T-cell (primary cell): Measurements from ENCODE around the gene ADAM11. TPM values are rescaled to one million over a fixed set of nuclear protein-coding genes. Genes with fewer than 3 reads are reported as not detected.
"Not testable (repeated sequence)": the region's sequence is repeated elsewhere in the genome, so short reads cannot be mapped to it uniquely, and the experiment has no call there.

Source experiments
- ATAC-seq, 4 experiments: fragments of 200-7000 bp in 3 of 4; fragments of 150-1000 bp in 1 of 4; cut with Tn5 transposase; replicated peaks in 1 of 4; 1 replicate in 3 of 4; 2 replicates in 1 of 4; pipeline ENCODE4 v1.10.0; 2021; ENCODE audit warnings: moderate library complexity in 3 of 4, mild to moderate bottlenecking in 2 of 4, moderate number of reproducible peaks in 1 of 4
- CTCF ChIA-PET, 2 donors: fragments of 300-600 bp; sonication (Branson Sonifier 250); formaldehyde crosslinking; loops; one replicate each; lab custom pipeline; 2022; ENCODE audit warnings: antibody characterized with exemption in 2 of 2; lab: Charles Lee
- POLR2A ChIA-PET, 2 donors: fragments of 300-600 bp; sonication (Branson Sonifier 250); formaldehyde crosslinking; loops; one replicate each; lab custom pipeline; 2022; ENCODE audit warnings: antibody characterized with exemption in 2 of 2; lab: Charles Lee
- DNase-seq, 35 experiments: peaks; one replicate each; pipeline versions ENCODE4 v3.0.0 to v3.0.0-alpha.2; 2013 to 2023
- H3K27ac ChIP-seq: one replicate; pipeline ENCODE4 v1.5.1; 2013; ENCODE audit warnings: low read length
- H3K27me3 ChIP-seq, 2 experiments: replicated peaks in 1 of 2; 1 replicate in 1 of 2; 2 replicates in 1 of 2; pipeline versions ENCODE4 v1.6.1 to v1.7.0; 2013; ENCODE audit warnings: low read length in 1 of 2, mixed read lengths in 1 of 2; ENCODE audit not compliant: control insufficient read depth in 2 of 2, insufficient read depth in 2 of 2; ENCODE audit errors: extremely low read depth in 1 of 2
- H3K36me3 ChIP-seq, 2 donors: 1 replicate in 1 of 2; 2 replicates in 1 of 2; pipeline versions ENCODE4 v1.6.1 to v1.7.0; 2013; ENCODE audit warnings: low read length in 1 of 2; ENCODE audit not compliant: control insufficient read depth in 2 of 2, insufficient read depth in 1 of 2; ENCODE audit errors: extremely low read depth in 1 of 2
- H3K4me1 ChIP-seq, 2 experiments: 1 replicate in 1 of 2; 2 replicates in 1 of 2; pipeline versions ENCODE4 v1.6.1 to v1.7.0; 2013; ENCODE audit warnings: low read length in 2 of 2, mixed read lengths in 1 of 2; ENCODE audit not compliant: insufficient read depth in 2 of 2, control insufficient read depth in 1 of 2; ENCODE audit errors: extremely low read depth in 1 of 2
- H3K4me3 ChIP-seq, 2 donors: 1 replicate in 1 of 2; 2 replicates in 1 of 2; pipeline versions ENCODE4 v1.5.1 to v1.7.0; 2013; ENCODE audit warnings: mild to moderate bottlenecking in 2 of 2, low read length in 1 of 2, moderate library complexity in 1 of 2; ENCODE audit not compliant: control insufficient read depth in 1 of 2; ENCODE audit errors: extremely low read depth in 1 of 2
- H3K9me3 ChIP-seq: 2 replicates; pipeline ENCODE4 v1.7.0; 2013
- H3K27ac Mint-ChIP-seq, 2 donors: one replicate each; pipeline ENCODE4 v1.8.0; 2020 to 2021; ENCODE audit warnings: mild to moderate bottlenecking in 2 of 2, mixed read lengths in 2 of 2
- H3K27me3 Mint-ChIP-seq, 2 donors: one replicate each; pipeline ENCODE4 v1.8.0; 2021 to 2022; ENCODE audit warnings: mixed read lengths in 2 of 2
- H3K36me3 Mint-ChIP-seq: one replicate; pipeline ENCODE4 v1.8.0; 2021; ENCODE audit warnings: mixed read lengths
- H3K4me1 Mint-ChIP-seq, 3 donors: one replicate each; pipeline ENCODE4 v1.8.0; 2020 to 2022; ENCODE audit warnings: mixed read lengths in 3 of 3, mild to moderate bottlenecking in 1 of 3
- H3K4me3 Mint-ChIP-seq, 3 donors: one replicate each; pipeline ENCODE4 v1.8.0; 2020 to 2022; ENCODE audit warnings: mild to moderate bottlenecking in 3 of 3, mixed read lengths in 3 of 3, moderate library complexity in 3 of 3
- H3K9me3 Mint-ChIP-seq, 3 donors: one replicate each; pipeline ENCODE4 v1.8.0; 2020 to 2022; ENCODE audit warnings: mixed read lengths in 3 of 3
- WGBS: methylation state at CpG from one replicate; pipeline ENCODE4 v1.1.5; 2013; ENCODE audit warnings: missing lambda C conversion rate; ENCODE audit not compliant: insufficient coverage; 5-methylcytosine and 5-hydroxymethylcytosine counted together
- total RNA-seq, 35 experiments: library from RNA in 6 of 35; stranded (reverse) in 6 of 35; fragments of 120-200 nt in 1 of 35; gene quantifications; one replicate each; pipeline versions ENCODE4 v1.2.1 to v1.2.4 and lab custom pipeline; 2013 to 2026

The ADAM11 gene
- total RNA-seq, 5 donors from 2014 or later (not counting 1 experiment from before 2014, with no cell fraction given): 0.43 to 1.0 (median 0.68) TPM

DNA sequence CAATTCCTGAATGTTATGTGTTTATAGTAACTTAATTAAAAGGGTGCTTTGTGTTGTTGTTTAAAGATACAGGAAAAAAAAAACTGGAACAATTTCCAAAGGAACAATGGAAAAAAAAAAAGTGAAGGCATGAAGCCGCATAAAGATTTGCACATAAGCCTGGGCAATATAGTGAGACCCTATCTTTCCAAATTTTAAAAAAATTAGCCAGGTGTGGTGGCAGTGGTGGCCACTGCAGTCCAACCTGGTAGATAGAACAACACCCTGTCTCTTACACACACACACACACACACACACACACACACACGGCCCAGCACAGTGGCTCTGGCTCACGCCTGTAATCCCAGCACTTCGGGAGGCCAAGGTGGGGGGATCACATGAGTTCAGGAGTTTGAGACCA is 49.4 kb downstream of the ADAM11 start:
- no peak overlapping the region for H3K4me3 ChIP-seq
- H3K4me1 ChIP-seq: no peaks in the 10 kb centered on the region
- Mint-ChIP-seq H3K36me3 (no peaks in the 10 kb centered on the region), H3K9me3 (no peaks in the 10 kb centered on the region), H3K27me3 (peaks cover 4 to 10% of the 10 kb centered on the region in 2 donors), H3K27ac (no peak overlapping the region), H3K4me3 (no peak overlapping the region), H3K4me1 (no peaks in the 10 kb centered on the region)
- peaks cover 0 to 28% of the 10 kb centered on the region in 2 experiments for H3K27me3 ChIP-seq
- H3K27ac ChIP-seq: no peak overlapping the region
- DNase-seq: no peak
- WGBS: no CpG with 5 or more reads among the region's 4 CpGs
- H3K36me3 ChIP-seq: no peaks in the 10 kb centered on the region
- ATAC-seq: no peak
- POLR2A ChIA-PET: no interaction called here
- CTCF ChIA-PET: no interaction called here
- H3K9me3 ChIP-seq: no peaks in the 10 kb centered on the region

DNA sequence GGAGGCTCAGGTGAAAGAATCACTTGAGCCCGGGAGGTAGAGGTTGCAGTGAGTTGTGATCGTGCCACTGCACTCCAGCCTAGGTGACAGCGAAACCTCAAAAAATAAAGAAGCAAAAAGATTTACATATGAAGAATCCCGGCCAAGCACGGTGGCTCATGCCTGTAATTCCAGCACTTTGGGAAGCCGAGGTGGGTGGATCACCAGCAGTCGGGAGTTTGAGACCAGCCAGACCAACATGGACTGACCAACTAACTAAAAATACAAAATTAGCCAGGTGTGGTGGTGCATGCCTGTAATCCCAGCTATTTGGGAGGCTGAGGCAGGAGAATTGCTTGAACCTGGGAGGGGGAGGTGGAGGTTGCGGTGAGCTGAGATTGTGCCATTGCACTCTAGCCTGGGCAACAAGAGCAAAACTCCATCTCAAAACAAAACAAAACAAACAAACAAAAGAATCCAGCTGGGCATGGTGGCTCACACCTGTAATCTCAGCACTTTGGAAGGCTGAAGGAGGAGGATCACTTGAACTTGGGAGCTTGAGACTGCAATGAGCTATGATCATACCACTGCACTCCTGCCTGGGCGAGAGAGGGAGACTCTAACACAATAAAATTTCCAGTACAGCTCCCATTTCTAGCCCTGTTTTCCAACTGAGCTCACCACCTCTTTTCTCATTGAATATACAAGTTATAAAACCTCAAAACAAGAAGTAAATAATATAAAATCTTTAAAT is 50.0 kb downstream of the ADAM11 start:
- H3K36me3 ChIP-seq, H3K4me3 ChIP-seq, H3K36me3 Mint-ChIP-seq, ATAC-seq, POLR2A ChIA-PET, H3K4me1 Mint-ChIP-seq, H3K27ac ChIP-seq, H3K27ac Mint-ChIP-seq, H3K4me1 ChIP-seq, H3K9me3 ChIP-seq, H3K9me3 Mint-ChIP-seq, H3K4me3 Mint-ChIP-seq, DNase-seq: not testable (repeated sequence)
- peaks cover 4 to 11% of the 10 kb centered on the region in 2 donors for H3K27me3 Mint-ChIP-seq
- CTCF ChIA-PET: interaction anchor here in 1 of 2 donors (0.6 kb wide), 1 partner anchor 132 kb away, joined by 3 read pairs; no protein-coding TSS in a partner anchor
- H3K27me3 ChIP-seq: peaks cover 0 to 28% of the 10 kb centered on the region in 2 experiments
- 100% methylated on average over 2 of the region's 9 CpGs for WGBS

DNA sequence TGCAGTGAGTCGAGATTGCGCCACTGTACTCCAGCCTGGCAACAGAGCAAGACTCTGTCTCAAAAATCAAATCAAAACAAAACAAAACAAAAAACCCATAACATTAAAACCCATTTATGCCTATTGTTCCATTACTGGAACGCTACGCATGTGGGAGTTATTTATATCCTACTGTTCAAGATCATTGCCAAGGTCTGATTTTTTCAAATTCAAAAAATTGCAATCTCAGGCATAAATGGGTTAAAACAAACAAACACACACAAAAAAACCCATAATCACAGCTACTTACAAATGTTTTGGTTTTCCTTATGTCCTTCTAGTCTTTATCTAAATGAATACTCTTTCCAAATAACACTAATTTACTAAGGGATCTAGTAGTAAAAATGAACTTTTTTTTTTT is 53.5 kb downstream of the ADAM11 start:
- Histone ChIP-seq H3K27ac (no peak overlapping the region), H3K9me3 (no peaks in the 10 kb centered on the region), H3K36me3 (no peaks in the 10 kb centered on the region), H3K4me3 (no peak overlapping the region), H3K4me1 (no peaks in the 10 kb centered on the region), H3K27me3 (peaks cover 0 to 15% of the 10 kb centered on the region in 2 experiments)
- WGBS: no CpG with 5 or more reads among the region's 4 CpGs
- H3K27ac Mint-ChIP-seq: no peak overlapping the region
- H3K36me3 Mint-ChIP-seq: no peaks in the 10 kb centered on the region
- no peak for DNase-seq
- peaks cover 0 to 9% of the 10 kb centered on the region in 2 donors for H3K27me3 Mint-ChIP-seq
- no peaks in the 10 kb centered on the region for H3K9me3 Mint-ChIP-seq
- H3K4me3 Mint-ChIP-seq: no peak overlapping the region
- CTCF ChIA-PET: no interaction called here
- H3K4me1 Mint-ChIP-seq: no peaks in the 10 kb centered on the region
- no peak for ATAC-seq
- POLR2A ChIA-PET: no interaction called here

DNA sequence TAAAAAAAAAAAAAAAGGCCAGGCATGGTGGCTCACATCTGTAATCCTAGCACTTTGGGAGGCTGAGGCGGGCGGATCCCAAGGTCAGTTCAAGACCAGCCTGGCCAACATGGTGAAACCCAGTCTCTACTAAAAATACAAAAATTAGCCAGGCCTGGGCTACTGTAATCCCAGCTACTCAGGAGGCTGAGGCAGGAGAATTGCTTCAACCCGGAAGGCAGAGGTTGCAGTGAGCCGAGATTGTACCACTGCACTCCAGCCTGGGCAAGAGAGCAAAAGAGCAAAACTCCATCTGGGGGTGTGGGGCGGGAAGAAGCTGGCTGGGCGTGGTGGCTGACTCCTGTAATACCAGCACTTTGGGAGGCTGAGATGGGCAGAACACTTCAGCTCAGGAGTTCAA is 59.7 kb downstream of the ADAM11 start:
- peaks cover 1 to 17% of the 10 kb centered on the region in 2 donors for H3K27me3 Mint-ChIP-seq
- H3K27ac ChIP-seq, H3K4me3 Mint-ChIP-seq, ATAC-seq, H3K9me3 ChIP-seq, POLR2A ChIA-PET, H3K36me3 ChIP-seq, H3K4me3 ChIP-seq, H3K4me1 ChIP-seq, CTCF ChIA-PET, H3K27ac Mint-ChIP-seq, DNase-seq, H3K4me1 Mint-ChIP-seq, H3K36me3 Mint-ChIP-seq, H3K9me3 Mint-ChIP-seq: not testable (repeated sequence)
- WGBS: 89% methylated on average over 4 of the region's 6 CpGs
- H3K27me3 ChIP-seq: peaks cover 0 to 16% of the 10 kb centered on the region in 2 experiments

DNA sequence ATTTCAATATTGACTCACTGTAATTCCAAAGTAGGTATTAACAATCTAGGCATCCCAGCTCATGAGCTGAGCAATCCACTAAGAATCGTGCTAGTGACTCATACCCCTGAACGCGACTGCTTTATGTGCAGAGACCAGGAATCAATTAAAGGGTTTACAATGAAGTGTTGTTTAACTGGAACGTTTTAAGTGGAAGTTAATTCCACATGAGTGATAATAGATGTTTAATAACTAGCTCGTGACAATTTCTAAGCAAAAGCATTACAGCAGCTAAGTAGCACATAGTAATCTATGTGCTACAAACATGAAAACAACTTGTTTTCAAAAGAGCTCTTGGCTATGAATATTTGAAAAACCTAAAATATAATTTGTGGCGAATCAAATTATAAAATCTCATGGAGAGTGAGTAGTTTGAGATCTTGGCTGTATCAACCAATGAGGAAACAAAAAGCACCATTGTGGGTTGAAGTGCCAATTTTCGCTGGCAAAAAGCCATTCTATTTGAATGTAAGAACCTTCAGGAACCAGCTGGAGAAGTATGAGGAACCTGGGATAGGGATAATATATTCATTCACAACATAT is 61.9 kb downstream of the ADAM11 start:
- WGBS: 89% methylated on average over 3 of the region's 7 CpGs
- DNase-seq (no peak), ATAC-seq (no peak)
- Mint-ChIP-seq H3K27ac (no peak overlapping the region), H3K4me3 (no peak overlapping the region), H3K4me1 (no peaks in the 10 kb centered on the region), H3K36me3 (no peaks in the 10 kb centered on the region), H3K9me3 (no peaks in the 10 kb centered on the region), H3K27me3 (peaks cover 5 to 32% of the 10 kb centered on the region in 2 donors)
- no peaks in the 10 kb centered on the region for H3K9me3 ChIP-seq
- POLR2A ChIA-PET: no interaction called here
- CTCF ChIA-PET: no interaction called here
- no peak overlapping the region for H3K27ac ChIP-seq
- peaks cover 0 to 36% of the 10 kb centered on the region in 2 experiments for H3K27me3 ChIP-seq
- H3K4me1 ChIP-seq: no peaks in the 10 kb centered on the region
- H3K4me3 ChIP-seq: no peak overlapping the region
- H3K36me3 ChIP-seq: no peaks in the 10 kb centered on the region

DNA sequence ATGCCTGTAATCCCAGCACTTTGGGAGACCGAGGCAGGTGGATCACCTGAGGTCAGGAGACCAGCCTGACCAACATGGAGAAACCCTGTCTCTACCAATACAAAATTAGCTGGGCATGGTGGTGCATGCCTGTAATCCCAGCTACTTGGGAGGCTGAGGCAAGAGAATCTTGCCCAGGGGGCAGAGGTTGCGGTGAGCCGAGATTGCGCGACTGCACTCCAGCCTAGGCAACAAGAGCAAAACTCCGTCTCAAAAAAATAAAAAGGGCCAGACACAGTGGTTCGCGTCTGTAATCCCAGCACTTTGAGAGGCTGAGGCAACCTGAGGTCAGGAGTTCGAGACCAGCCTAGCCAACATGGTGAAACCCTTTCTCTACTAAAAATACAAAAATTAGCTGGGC is 66.4 kb downstream of the ADAM11 start:
- ATAC-seq, H3K27ac Mint-ChIP-seq, POLR2A ChIA-PET, H3K27ac ChIP-seq, H3K36me3 ChIP-seq, H3K36me3 Mint-ChIP-seq, H3K9me3 ChIP-seq, DNase-seq, H3K9me3 Mint-ChIP-seq, H3K4me3 ChIP-seq, H3K4me1 ChIP-seq, H3K4me3 Mint-ChIP-seq, CTCF ChIA-PET: not testable (repeated sequence)
- peaks cover 3 to 52% of the 10 kb centered on the region in 2 experiments for H3K27me3 ChIP-seq
- Mint-ChIP-seq H3K4me1 (peaks cover 9 to 11% (median 11%) of the 10 kb centered on the region in 3 donors), H3K27me3 (peaks cover 24 to 51% of the 10 kb centered on the region in 2 donors)
- WGBS: 98% methylated on average over 8 of the region's 9 CpGs
